HCT116 (cell line): ENCODE data around the gene PLD3. TPM values are rescaled to one million over a fixed set of nuclear protein-coding genes. Genes with fewer than 3 reads are reported as not detected.

Experiments
- ATAC-seq: fragments of 200-7000 bp; cut with Tn5 transposase; 2 replicates; pipeline ENCODE4 v1.9.1; 2020; ENCODE audit warnings: mild to moderate bottlenecking, moderate library complexity
- BruUV-seq: library from RNA; stranded (reverse); fragments of 400-500 nt; replicated peaks from 2 replicates; lab custom pipeline; 2021; lab: Mats Ljungman, UMichigan
- CTCF ChIA-PET: fragments of 300-600 bp; sonication (Branson Sonifier 250); formaldehyde crosslinking; loops from one replicate; lab custom pipeline; 2021; ENCODE audit warnings: antibody characterized with exemption; lab: Charles Lee
- POLR2A ChIA-PET: fragments of 300-600, 350-600 bp; sonication (Branson Sonifier 250); formaldehyde crosslinking; loops from one replicate; lab custom pipeline; 2021; ENCODE audit warnings: antibody characterized with exemption; lab: Charles Lee
- RAD21 ChIA-PET, 2 experiments: fragments of 300-600 bp; sonication (Branson Sonifier 250); formaldehyde crosslinking; loops; one replicate each; lab custom pipeline; 2023; ENCODE audit warnings: low total read pairs in 2 of 2; ENCODE audit not compliant: uncharacterized antibody in 2 of 2, unreplicated experiment in 2 of 2, low non-redundant PET in 1 of 2; lab: Charles Lee
- DNase-seq: peaks from one replicate; pipeline ENCODE4 v3.0.0-alpha.2; 2010; ENCODE audit warnings: low read depth, low spot score
- H2AFZ ChIP-seq: fragments of 200-600 bp; shearing (Covaris generic), sonication (generic); 2 replicates; pipeline ENCODE4 v1.6.1; 2017; ENCODE audit warnings: low read depth, mixed run types, mixed read lengths, antibody characterized with exemption, low read length; ENCODE audit not compliant: poor library complexity, severe bottlenecking
- H3K27ac ChIP-seq: 2 replicates; pipeline ENCODE4 v1.5.1; 2012; ENCODE audit warnings: low read depth, low read length
- H3K27me3 ChIP-seq: fragments of 200-600 bp; sonication (generic); 2 replicates; pipeline ENCODE4 v1.6.1; 2016; ENCODE audit warnings: mixed run types, low read length, mixed read lengths; ENCODE audit not compliant: insufficient read depth
- H3K36me3 ChIP-seq, 2 experiments: fragments of 200-500 bp in 1 of 2; fragments of 200-600 bp in 1 of 2; sonication (Bioruptor generic) in 1 of 2; sonication (generic) in 1 of 2; 2 replicates each; pipeline versions ENCODE4 v1.5.1 to v1.6.1; 2014 to 2016; ENCODE audit warnings: low read length in 2 of 2, inconsistent platforms in 1 of 2, mixed read lengths in 1 of 2, mixed run types in 1 of 2; ENCODE audit not compliant: insufficient read depth in 2 of 2, control insufficient read depth in 1 of 2
- H3K4me1 ChIP-seq, 2 experiments: fragments of 200-600 bp in 1 of 2; sonication (generic) in 1 of 2; 2 replicates each; pipeline versions ENCODE4 v1.5.1 to v1.6.1; 2012 to 2017; ENCODE audit warnings: low read length in 2 of 2, inconsistent platforms in 1 of 2, mild to moderate bottlenecking in 1 of 2, mixed read lengths in 1 of 2, mixed run types in 1 of 2, moderate library complexity in 1 of 2; ENCODE audit not compliant: insufficient read depth in 2 of 2, control insufficient read depth in 1 of 2
- H3K4me2 ChIP-seq: fragments of 200-600 bp; sonication (generic); 2 replicates; pipeline ENCODE4 v1.6.1; 2017; ENCODE audit warnings: mixed run types, low read length, mixed read lengths
- H3K4me3 ChIP-seq, 2 experiments: fragments of 200-600 bp in 1 of 2; sonication (generic) in 1 of 2; replicated peaks in 1 of 2; 2 replicates each; pipeline ENCODE4 v1.5.1; 2011 to 2016; ENCODE audit warnings: low read length in 2 of 2, control low read depth in 1 of 2, low read depth in 1 of 2, mild to moderate bottlenecking in 1 of 2, mixed read lengths in 1 of 2, mixed run types in 1 of 2
- H3K79me2 ChIP-seq: fragments of 200-600 bp; sonication (generic); 2 replicates; pipeline ENCODE4 v1.6.1; 2017; ENCODE audit warnings: mild to moderate bottlenecking, mixed run types, low read length, moderate library complexity, mixed read lengths; ENCODE audit not compliant: insufficient read depth
- H3K9ac ChIP-seq: fragments of 200-600 bp; sonication (generic); 2 replicates; pipeline ENCODE4 v1.6.1; 2016; ENCODE audit warnings: low read length, mixed read lengths
- H3K9me2 ChIP-seq: fragments of 200-600 bp; sonication (generic), shearing (Covaris generic); 2 replicates; pipeline ENCODE4 v1.6.1; 2017; ENCODE audit warnings: mixed run types, mild to moderate bottlenecking, moderate library complexity; ENCODE audit not compliant: insufficient read depth
- H3K9me3 ChIP-seq, 2 experiments: fragments of 200-500 bp in 1 of 2; fragments of 200-600 bp in 1 of 2; sonication (Bioruptor generic) in 1 of 2; sonication (generic) in 1 of 2; 2 replicates each; pipeline ENCODE4 v1.6.1; 2014 to 2017; ENCODE audit warnings: low read length in 2 of 2, mixed read lengths in 2 of 2, inconsistent platforms in 1 of 2, low read depth in 1 of 2, mild to moderate bottlenecking in 1 of 2, mixed run types in 1 of 2, moderate library complexity in 1 of 2; ENCODE audit not compliant: control insufficient read depth in 1 of 2, insufficient read depth in 1 of 2
- H4K20me1 ChIP-seq: fragments of 200-600 bp; sonication (generic), shearing (Covaris generic); 2 replicates; pipeline ENCODE4 v1.6.1; 2017; ENCODE audit warnings: mixed run types, mild to moderate bottlenecking, moderate library complexity; ENCODE audit not compliant: insufficient read depth
- ATF3 ChIP-seq: IDR thresholded peaks from 2 replicates; pipeline ENCODE4 v1.6.1; 2012
- CBX3 ChIP-seq: IDR thresholded peaks from 2 replicates; pipeline ENCODE4 v1.6.1; 2012; ENCODE audit warnings: low read depth
- CEBPB ChIP-seq: IDR thresholded peaks from 2 replicates; pipeline ENCODE4 v1.6.1; 2012; ENCODE audit warnings: low read depth
- CTCF ChIP-seq, 3 experiments: fragments of 200-600 bp in 1 of 3; sonication (generic) in 1 of 3; IDR thresholded peaks in 2 of 3; conservative IDR thresholded peaks in 1 of 3; 2 replicates each; pipeline ENCODE4 v1.5.1; 2012 to 2017; ENCODE audit warnings: low read depth in 2 of 3, low read length in 2 of 3, antibody characterized with exemption in 1 of 3, borderline replicate concordance in 1 of 3, control low read depth in 1 of 3, mild to moderate bottlenecking in 1 of 3, mixed read lengths in 1 of 3, mixed run types in 1 of 3, moderate library complexity in 1 of 3; ENCODE audit not compliant: insufficient read depth in 1 of 3
- EGR1 ChIP-seq: IDR thresholded peaks from 2 replicates; pipeline ENCODE4 v1.6.1; 2012; ENCODE audit warnings: low read depth
- ELF1 ChIP-seq: IDR thresholded peaks from 2 replicates; pipeline ENCODE4 v1.6.1; 2012; ENCODE audit warnings: low read depth, borderline replicate concordance
- MAX ChIP-seq: IDR thresholded peaks from 2 replicates; pipeline ENCODE4 v1.6.1; 2012
- POLR2A ChIP-seq: IDR thresholded peaks from 2 replicates; pipeline ENCODE4 v1.7.0; 2011; ENCODE audit warnings: borderline replicate concordance; ENCODE audit not compliant: insufficient read depth, insufficient read length; ENCODE audit errors: extremely low read depth
- REST ChIP-seq: IDR thresholded peaks from 2 replicates; pipeline ENCODE4 v1.6.1; 2012; ENCODE audit warnings: low read depth
- SIN3A ChIP-seq: IDR thresholded peaks from 2 replicates; pipeline ENCODE4 v1.6.1; 2012; ENCODE audit warnings: low read depth
- SRF ChIP-seq: IDR thresholded peaks from 2 replicates; pipeline ENCODE4 v1.6.1; 2012; ENCODE audit warnings: low read depth
- TCF7L2 ChIP-seq: IDR thresholded peaks from 2 replicates; pipeline ENCODE4 v1.7.0; 2011; ENCODE audit warnings: borderline replicate concordance, inconsistent platforms; ENCODE audit not compliant: insufficient read depth, insufficient read length; ENCODE audit errors: extremely low read depth
- ZFX ChIP-seq: fragments of 450-650 bp; IDR thresholded peaks from 2 replicates; pipeline ENCODE4 v1.6.1; 2017
- intact Hi-C: fragments of 100-400 bp; cut with micrococcal nuclease; formaldehyde crosslinking; loops from 2 replicates; pipeline ENCODE4 v1.10.0; 2022
- total RNA-seq: library from RNA; stranded (reverse); gene quantifications from one replicate; pipeline ENCODE4 v1.2.1, GENCODE V29; 2021; ENCODE audit not compliant: unreplicated experiment

Gene PLD3
- total RNA-seq, 1 experiment from 2014 or later = 123 TPM

GRCh38 chr19:40423938-40424337, 75.4 kb downstream of the PLD3 start (continued):
- no peak for TF ChIP-seq REST
- TF ChIP-seq ZFX = no peak
- TF ChIP-seq, all 23 proteins: peak for 0

GRCh38 chr19:40424637-40425449, 76.3 kb downstream of the PLD3 start:
- Histone ChIP-seq H3K4me1 (peaks cover 31 to 64% of the 10 kb centered on the region in 2 experiments), H3K27ac (peak overlapping the region; percentile 98), H2AFZ (no peak overlapping the region), H3K4me3 (peak overlapping the region; percentile 65 to 84), H3K9me2 (no peaks in the 10 kb centered on the region), H4K20me1 (no peaks in the 10 kb centered on the region), H3K79me2 (peaks cover 35% of the 10 kb centered on the region), H3K36me3 (peaks cover 5 to 13% of the 10 kb centered on the region in 2 experiments; a peak in 2 of 4 replicates), H3K9ac (peak overlapping the region; percentile 80), H3K4me2 (peak overlapping the region; percentile 95), H3K9me3 (no peaks in the 10 kb centered on the region), H3K27me3 (no peaks in the 10 kb centered on the region)
- DNase-seq = no peak
- intact Hi-C loops = loop anchor here (1.0 to 5.0 kb wide), 2 partner anchors 18 to 177 kb away; partner anchors contain the start of gene LTBP4
- CTCF ChIA-PET = interaction anchor here (0.6 kb wide), 1 partner anchor 9 kb away, joined by 3 read pairs; no protein-coding TSS in a partner anchor
- POLR2A ChIA-PET = interaction anchor here (1.6 to 2.2 kb wide), 2 partner anchors 18 to 20 kb away, joined by 4 to 6 read pairs; partner anchors contain the start of gene SERTAD3
- ATAC-seq = no peak
- BruUV-seq = TSS peak; percentile 74
- no peak for TF ChIP-seq CTCF (IDR thresholded peaks at IDR 0.05 in 2 of 3, conservative IDR thresholded peaks at IDR 0.05 in 1 of 3; ENCODE audit: borderline replicate concordance in 1 of 3, insufficient read depth in 1 of 3, low read depth in 2 of 3, low read length in 2 of 3)
- no peak for TF ChIP-seq CBX3
- no peak for TF ChIP-seq EGR1
- TF ChIP-seq ATF3 = no peak
- no peak for TF ChIP-seq TCF7L2
- no peak for TF ChIP-seq SIN3A
- TF ChIP-seq REST = no peak
- TF ChIP-seq MAX = no peak
- TF ChIP-seq SRF = no peak
- TF ChIP-seq POLR2A = no peak
- TF ChIP-seq ELF1 = no peak
- no peak for TF ChIP-seq CEBPB
- no peak for TF ChIP-seq ZFX
- RAD21 ChIA-PET = no interaction called here
